Left colon (tissue), 2 donors: ENCODE results near the gene PRR14. TPM values are rescaled to one million over a fixed set of nuclear protein-coding genes. Genes with fewer than 3 reads are reported as not detected.

Experiments
- ATAC-seq: fragments of 200-7000 bp; cut with Tn5 transposase; one replicate; pipeline ENCODE4 v1.9.1; 2020; ENCODE audit warnings: mild to moderate bottlenecking, moderate library complexity
- DNase-seq, 2 donors: peaks; one replicate each; pipeline ENCODE4 v3.0.0-alpha.2; 2020
- intact Hi-C, 2 donors: fragments of 100-400 bp; cut with DNase I in 1 of 2; cut with micrococcal nuclease in 1 of 2; formaldehyde crosslinking; loops; one replicate each; pipeline versions ENCODE4 v1.11.2 to v1.14.0; 2022; cut with DNase I, micrococcal nuclease
- long read RNA-seq: library from polyadenylated mRNA; unstranded; transcript quantifications from one replicate; pipeline ENCODE4 v2.0.0, GENCODE V29; 2021
- total RNA-seq, 2 donors: library from RNA; stranded (reverse); fragmentation: NEBNext Ultra II Directional; extraction: Animal tissue kit (Norgen Biotek cat#: 25700); gene quantifications; one replicate each; pipeline ENCODE4 v1.2.1, GENCODE V29; 2021
- donor health status: DM: no; HTN: no; CAD: no.
- donor health status: DM: yes; HTN: yes; CAD: no.

Gene PRR14
- 10 to 100 TPM; 47.6 to 51.0 TPM for total RNA-seq
- long read RNA-seq, partial matches to known transcripts, result 4 of 5 reads
- long read RNA-seq, other reads (novel, unspliced or antisense), result 0 of 5 reads

- intact Hi-C loops, result no loop called here
- DNase-seq (peak; percentile 100), ATAC-seq (peak; percentile 84)
Observed at GRCh38 chr16:30650369-30651123, at the start of gene PRR14. PRR14 (plus strand) TSS chr16:30650960; CDS start chr16:30651646, 686 bp downstream.

GRCh38 chr16:30601966-30602365, 48.8 kb upstream of the PRR14 start:
- ATAC-seq, result no peak
- no peak for DNase-seq
- intact Hi-C loops, result loop anchor here in 1 of 2 donors (10.0 kb wide), 1 partner anchor 177 kb away; no protein-coding TSS in a partner anchor

DNA sequence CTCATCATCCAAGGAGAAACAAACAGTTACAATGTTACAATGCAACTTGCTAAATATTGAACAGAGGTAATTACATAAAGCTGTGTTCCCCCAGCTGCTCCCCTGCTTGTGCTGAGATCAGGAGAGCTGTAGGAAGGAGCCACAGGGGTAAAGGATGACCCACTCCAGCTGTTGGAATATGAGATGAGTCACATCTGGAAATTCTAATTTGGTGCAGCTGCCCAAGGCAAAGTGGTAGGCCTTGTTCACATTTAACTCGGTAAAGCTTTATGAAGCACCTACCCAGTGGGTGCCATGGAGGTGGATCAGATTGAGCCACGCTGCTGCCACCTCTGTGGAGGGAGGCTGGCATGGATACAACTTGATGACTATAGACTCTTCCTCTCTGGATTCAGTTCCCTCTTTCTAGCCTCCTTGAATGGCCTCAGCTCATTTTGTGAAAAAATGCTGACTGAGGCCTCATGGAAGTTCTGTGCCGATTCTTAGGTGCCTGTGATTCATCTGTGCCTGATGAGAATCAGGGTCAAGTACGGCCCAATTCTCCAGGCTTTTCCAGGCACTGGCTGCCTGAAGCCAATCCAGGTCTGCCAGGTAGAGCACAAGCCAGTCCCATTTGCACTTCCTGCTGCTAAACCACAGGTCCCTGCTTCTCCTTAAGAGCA, 48.0 kb upstream of the PRR14 start:
- intact Hi-C loops, result loop anchor here in 1 of 2 donors (10.0 kb wide), 1 partner anchor 178 kb away; no protein-coding TSS in a partner anchor
- ATAC-seq, result no peak

DNA sequence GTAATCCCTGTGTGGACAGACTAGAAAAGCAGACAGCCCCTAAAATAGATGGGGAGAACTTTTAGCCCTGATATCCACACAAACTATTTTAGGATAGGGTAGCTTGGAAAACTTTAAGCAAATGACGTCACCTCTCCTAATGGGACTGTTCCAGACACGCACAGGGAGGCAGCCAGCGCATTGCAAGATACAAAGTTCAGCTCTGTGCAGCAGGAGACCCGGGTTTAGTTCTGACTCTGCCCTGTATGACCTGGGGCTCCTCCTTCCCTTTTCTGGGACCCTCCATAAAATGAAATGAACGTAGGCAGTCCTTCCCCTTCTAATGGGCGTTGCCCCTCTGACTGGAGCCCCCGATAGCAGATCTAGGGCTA, 46.8 kb upstream of the PRR14 start:
- ATAC-seq (no peak), DNase-seq (no peak)
- intact Hi-C loops, result loop anchor here in 1 of 2 donors (10.0 kb wide), 1 partner anchor 179 kb away; no protein-coding TSS in a partner anchor

More for the DNA sequence above, 48.0 kb upstream of the PRR14 start:
- no peak for DNase-seq

GRCh38 chr16:30604316-30604947, 46.3 kb upstream of the PRR14 start:
- intact Hi-C loops, result loop anchor here in 1 of 2 donors (10.0 kb wide), 1 partner anchor 180 kb away; no protein-coding TSS in a partner anchor
- DNase-seq (no peak), ATAC-seq (no peak)

GRCh38 chr16:30605158-30605557, 45.6 kb upstream of the PRR14 start:
- ATAC-seq (no peak), DNase-seq (no peak)
- intact Hi-C loops, result loop anchor here in 1 of 2 donors (10.0 kb wide), 1 partner anchor 180 kb away; no protein-coding TSS in a partner anchor

DNA sequence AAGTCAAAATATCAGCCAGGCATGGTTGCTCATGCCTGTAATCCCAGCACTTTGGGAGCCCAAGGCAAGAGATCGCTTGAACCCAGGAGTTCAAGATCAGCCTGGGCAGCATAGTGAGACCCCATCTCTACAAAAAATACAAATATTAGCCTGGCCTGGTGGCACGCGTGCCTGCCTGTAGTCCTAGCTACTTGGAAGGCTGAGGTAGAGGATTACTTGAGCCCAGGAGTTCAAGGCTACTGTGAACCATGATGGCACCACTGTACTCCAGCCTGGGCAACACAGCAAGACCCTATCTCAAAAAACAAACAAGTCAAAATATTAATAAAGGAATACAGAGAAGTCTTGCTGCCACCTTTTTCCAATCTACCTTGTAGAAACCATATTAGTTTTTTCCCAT, 44.8 kb upstream of the PRR14 start:
- DNase-seq, result no peak
- intact Hi-C loops, result loop anchor here in 1 of 2 donors (10.0 kb wide), 1 partner anchor 181 kb away; no protein-coding TSS in a partner anchor
- no peak for ATAC-seq

DNA sequence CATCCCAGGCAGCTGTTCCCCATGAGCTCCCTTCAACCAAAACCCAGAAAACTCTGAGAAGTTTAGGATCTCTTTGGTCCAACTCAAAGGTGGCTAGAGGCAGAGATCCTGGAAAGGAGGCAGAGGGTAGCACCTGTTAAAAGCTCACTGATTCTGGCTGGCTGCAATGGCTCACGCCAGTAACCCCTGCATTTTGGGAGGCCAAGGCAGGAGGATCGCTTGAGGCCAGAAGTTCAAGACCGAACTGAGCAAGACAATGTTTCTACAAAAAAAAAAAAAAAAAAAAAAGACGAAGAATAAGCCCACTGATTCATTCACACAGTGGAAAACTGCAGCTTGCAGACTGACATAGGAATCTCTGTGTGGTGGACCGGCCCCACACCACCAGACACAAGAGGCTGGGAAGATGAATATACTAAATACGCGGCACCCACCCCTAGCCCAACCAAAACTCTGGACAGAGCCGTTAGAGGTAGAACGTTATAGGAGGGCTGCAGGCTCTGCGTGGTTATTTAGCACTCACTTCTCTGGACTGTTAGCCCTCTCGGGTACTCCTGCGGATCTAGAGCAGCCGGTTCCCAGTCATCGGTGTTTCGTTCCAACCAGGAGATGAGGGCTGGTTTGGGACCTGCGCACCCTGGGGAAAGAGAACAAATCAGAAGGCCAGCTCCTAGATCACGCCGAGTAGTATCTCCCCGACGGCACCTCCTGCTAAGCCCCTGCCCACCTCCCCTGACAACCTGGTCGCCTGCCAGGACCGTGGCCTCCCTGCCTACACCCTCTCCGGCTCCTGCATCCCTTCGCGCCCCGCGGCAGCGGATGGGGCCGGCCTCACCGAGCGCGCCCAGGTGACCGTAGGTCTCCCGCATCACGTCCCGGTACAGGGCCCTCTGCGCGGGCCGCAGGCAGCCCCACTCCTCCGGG, 41.5 kb upstream of the PRR14 start:
- DNase-seq (peak; percentile 37 to 66), ATAC-seq (peak; percentile 74)
- intact Hi-C loops, result loop anchor here in 1 of 2 donors (10.0 kb wide), 1 partner anchor 184 kb away; no protein-coding TSS in a partner anchor

DNA sequence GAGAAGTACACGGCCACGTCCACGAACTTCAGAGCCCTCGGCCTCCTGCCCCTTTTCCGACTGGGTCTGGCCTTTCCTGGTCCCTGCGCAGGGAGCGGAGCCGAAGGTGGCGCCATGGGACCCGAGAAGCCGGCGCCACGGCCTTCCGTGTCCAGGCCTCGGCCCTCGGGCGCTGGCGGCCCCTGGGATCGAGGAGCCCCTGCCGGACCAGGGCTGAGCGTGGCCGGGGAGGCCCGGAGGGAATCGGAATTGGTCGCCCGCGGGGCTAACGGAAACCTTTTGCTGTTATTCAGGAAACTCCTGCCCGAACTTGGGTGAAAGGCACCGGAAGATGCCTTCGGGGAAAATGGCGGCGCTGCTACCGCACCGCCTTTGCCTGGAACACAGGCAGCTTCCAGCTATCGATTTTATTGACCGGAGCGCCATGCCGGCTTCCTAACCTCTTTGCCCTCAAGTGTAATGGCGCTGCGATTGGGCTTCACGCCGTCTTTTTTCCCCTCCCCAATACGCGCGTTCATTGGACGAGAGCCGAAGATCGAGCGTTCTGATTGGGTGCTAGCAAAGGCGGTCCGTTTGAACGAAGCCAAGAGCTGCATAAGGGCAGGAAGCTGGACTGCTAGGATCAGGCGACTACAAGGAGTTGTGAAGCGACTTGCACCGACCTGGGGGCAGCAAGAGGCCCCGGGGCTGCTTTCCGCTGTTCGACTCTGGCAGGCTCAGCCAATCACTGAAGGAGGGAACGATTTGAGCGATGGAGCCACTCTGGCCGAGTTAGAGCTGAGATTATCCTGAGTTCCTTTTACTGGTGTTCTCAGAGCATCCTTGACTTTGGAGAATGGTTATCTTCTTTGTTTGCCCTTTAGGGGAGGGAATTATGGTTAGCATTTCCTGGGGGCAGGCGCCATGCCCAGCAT, 40.6 kb upstream of the PRR14 start, which contains the start of gene ZNF689:
Gene ZNF689 (minus strand): TSS at position 464 of the 914 bp plus-strand sequence. CDS start 348 bp downstream, at position 116.
- peak; percentile 93 to 94 for DNase-seq
- ATAC-seq, result peak; percentile 94
- intact Hi-C loops, result loop anchor here in 1 of 2 donors (10.0 kb wide), 1 partner anchor 185 kb away; no protein-coding TSS in a partner anchor

- intact Hi-C loops, result no loop called here
- ATAC-seq, result peak; percentile 91
- peak; percentile 72 to 87 for DNase-seq
Observed at GRCh38 chr16:30615358-30616091, 35.2 kb upstream of the PRR14 start.

- ATAC-seq, result no peak
Observed at GRCh38 chr16:30619202-30619601, 31.6 kb upstream of the PRR14 start.

GRCh38 chr16:30619638-30620037, 31.1 kb upstream of the PRR14 start:
- no peak for ATAC-seq
- intact Hi-C loops, result no loop called here

More at GRCh38 chr16:30619202-30619601, 31.6 kb upstream of the PRR14 start:
- no peak for DNase-seq
- intact Hi-C loops, result no loop called here

DNA sequence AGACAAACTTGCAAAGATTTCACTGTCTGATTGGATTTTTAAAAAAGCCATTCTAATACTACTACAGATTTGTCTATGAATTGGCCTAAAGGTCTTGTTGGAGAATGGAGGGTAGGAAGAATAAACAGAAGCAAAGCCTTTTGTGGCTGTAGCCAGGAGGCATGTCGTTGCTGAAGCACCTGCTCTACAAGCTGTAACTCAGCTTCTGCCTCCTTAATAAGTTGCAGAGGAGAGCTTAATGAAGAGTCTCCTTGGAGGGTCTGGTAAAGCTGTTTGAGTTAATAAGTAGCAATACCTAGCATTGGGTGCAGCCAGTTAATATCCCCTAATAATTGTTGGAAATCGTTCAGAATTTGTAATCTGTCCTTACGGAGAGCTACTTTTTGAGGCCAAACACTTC, 30.6 kb upstream of the PRR14 start:
- intact Hi-C loops, result no loop called here
- ATAC-seq, result no peak
- no peak for DNase-seq

More at GRCh38 chr16:30619638-30620037, 31.1 kb upstream of the PRR14 start:
- no peak for DNase-seq

DNA sequence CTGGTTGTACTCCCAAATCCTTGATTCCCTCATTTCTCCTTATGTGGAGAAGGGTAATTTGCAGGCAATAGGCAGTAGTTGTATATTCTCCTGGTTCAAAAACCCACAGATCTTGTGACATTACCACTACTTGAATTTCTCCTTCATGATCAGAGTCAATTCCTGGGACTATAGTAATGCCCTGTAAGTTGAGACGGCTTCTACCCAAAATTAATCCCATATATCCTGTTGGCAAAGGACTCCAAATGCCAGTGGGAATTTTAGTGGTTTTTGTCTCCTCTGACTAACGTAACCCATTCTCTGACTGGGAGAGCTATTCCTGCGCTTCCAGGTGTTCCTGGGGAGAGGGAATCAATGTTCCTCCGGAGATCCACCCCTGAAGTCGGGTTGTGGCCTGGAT, 29.0 kb upstream of the PRR14 start:
- ATAC-seq, result no peak
- intact Hi-C loops, result no loop called here
- no peak for DNase-seq

DNA sequence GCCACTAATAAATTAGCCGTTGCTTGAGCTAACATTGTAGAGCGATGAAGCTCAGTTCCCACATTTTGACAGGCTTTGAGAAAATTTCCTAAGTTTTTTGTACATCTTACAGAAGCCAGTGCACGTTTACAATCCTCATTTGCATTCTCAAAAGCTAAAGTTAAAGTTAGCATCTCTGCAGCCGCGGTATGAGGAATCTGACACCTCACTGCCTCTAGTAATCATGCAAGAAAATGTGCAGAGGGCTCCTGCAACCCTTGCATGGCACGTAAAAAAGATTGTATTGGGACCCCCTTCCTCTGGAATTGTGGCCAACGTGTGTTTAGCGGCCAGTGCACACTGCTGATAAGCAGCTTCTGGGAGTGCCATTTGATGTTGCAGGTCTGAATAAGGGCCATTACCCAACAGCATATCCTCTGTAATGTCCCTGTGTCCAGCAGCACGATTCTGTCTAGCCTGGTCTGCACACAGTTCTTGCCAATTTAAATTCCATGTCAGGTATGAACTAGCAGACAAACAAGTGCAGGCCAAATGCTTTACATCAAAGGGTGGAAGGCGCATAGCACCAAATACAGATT, 28.2 kb upstream of the PRR14 start:
- intact Hi-C loops, result no loop called here
- ATAC-seq (no peak), DNase-seq (no peak)
